ENCODE measurements around the gene IGF2R.

IGF2R gene

DNA sequence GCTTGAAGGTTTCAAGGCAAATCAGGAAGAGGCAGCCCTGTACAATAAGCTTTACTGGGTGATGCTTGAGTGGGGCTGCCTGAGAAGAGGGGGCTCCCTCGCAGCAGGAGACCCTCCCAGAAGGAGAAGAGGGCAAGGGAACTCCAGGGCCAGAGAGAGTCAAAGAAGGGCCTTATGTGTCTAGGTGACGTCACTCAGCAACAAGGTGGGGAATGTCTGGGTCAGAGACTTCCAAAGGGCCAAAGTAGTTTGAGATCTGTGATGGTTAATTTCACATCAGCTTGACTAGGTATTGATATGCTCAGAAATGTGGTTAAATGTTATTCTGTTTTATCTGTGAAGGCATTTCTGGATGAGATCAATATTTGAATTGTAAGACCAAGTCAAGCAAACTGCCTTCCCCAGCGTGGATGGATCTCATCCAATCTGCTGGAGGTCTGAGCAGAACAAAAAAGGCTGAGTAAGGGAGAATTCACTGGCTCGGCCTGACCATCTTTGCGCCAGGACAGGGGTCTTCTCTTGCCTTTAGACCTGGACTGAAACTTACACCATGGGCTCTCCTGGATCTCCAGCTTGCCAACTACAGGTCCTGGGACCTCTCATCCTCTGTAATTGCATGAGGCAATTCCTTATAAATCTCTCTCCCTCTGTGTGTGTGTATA lies 42.2 kb upstream of the IGF2R start:
- Histone ChIP-seq H3K27me3 (replicated peaks; ENCODE audit: insufficient read depth, low read length) (no peaks in the 10 kb centered on the region), H3K36me3 (replicated peaks; ENCODE audit: insufficient read depth, low read length) (no peaks in the 10 kb centered on the region), H3K9me2 (replicated peaks; ENCODE audit: insufficient read depth, low read length) (no peaks in the 10 kb centered on the region), H3K4me3 (ENCODE audit: low read length) (no peak overlapping the region), H4K20me1 (ENCODE audit: insufficient read depth, low read length) (no peaks in the 10 kb centered on the region), H3K79me2 (ENCODE audit: low read length) (no peaks in the 10 kb centered on the region), H2AFZ (ENCODE audit: low read length) (no peak overlapping the region), H3K9me3 (replicated peaks; ENCODE audit: insufficient read depth, low read length) (no peaks in the 10 kb centered on the region), H3K27ac (ENCODE audit: low read length) (no peak overlapping the region), H3F3A (ENCODE audit: insufficient read depth, low read length) (no peaks in the 10 kb centered on the region), H3K9ac (ENCODE audit: low read length) (no peak overlapping the region), H3K4me1 (ENCODE audit: low read length) (no peaks in the 10 kb centered on the region), H3K4me2 (ENCODE audit: low read depth, low read length) (no peak overlapping the region)
- DNase-seq = no peak
- TF ChIP-seq EZH2phosphoT487 (IDR thresholded peaks at IDR 0.05; ENCODE audit: low read length) (no peak), EZH2 (optimal IDR thresholded peaks at IDR 0.05; ENCODE audit: low read depth, low read length) (no peak)
- TF ChIP-seq, protein P1, sequence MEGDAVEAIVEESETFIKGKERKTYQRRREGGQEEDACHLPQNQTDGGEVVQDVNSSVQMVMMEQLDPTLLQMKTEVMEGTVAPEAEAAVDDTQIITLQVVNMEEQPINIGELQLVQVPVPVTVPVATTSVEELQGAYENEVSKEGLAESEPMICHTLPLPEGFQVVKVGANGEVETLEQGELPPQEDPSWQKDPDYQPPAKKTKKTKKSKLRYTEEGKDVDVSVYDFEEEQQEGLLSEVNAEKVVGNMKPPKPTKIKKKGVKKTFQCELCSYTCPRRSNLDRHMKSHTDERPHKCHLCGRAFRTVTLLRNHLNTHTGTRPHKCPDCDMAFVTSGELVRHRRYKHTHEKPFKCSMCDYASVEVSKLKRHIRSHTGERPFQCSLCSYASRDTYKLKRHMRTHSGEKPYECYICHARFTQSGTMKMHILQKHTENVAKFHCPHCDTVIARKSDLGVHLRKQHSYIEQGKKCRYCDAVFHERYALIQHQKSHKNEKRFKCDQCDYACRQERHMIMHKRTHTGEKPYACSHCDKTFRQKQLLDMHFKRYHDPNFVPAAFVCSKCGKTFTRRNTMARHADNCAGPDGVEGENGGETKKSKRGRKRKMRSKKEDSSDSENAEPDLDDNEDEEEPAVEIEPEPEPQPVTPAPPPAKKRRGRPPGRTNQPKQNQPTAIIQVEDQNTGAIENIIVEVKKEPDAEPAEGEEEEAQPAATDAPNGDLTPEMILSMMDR (IDR thresholded peaks at IDR 0.05; ENCODE audit: low read length) = no peak

DNA sequence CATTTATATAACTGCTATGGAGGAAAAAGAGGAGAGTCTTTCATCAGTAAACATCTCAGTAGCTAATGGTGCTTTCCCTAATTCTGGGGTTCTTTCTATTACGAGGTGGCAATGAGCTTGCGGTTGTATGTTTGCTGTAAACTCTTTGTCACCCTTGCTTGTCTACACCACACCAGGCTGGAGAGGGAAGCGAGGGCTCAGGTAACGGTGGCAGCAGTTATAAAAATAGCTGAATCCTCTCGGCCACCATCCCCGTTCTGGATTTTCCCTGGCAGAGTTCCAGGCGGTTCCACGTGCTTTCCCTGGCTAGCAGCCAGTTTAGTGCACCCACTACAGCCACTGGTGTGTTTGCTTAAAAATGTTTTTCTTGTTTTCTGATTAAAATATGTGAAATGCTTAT lies 39.1 kb upstream of the IGF2R start:
- H2AFZ ChIP-seq (ENCODE audit: low read length) = no peak overlapping the region
- no peaks in the 10 kb centered on the region for H3K36me3 ChIP-seq (replicated peaks; ENCODE audit: insufficient read depth, low read length)
- no peaks in the 10 kb centered on the region for H3F3A ChIP-seq (ENCODE audit: insufficient read depth, low read length)
- H3K79me2 ChIP-seq (ENCODE audit: low read length) = no peaks in the 10 kb centered on the region
- no peak overlapping the region for H3K4me2 ChIP-seq (ENCODE audit: low read depth, low read length)
- H3K4me3 ChIP-seq (ENCODE audit: low read length) = no peak overlapping the region
- no peaks in the 10 kb centered on the region for H3K4me1 ChIP-seq (ENCODE audit: low read length)
- TF ChIP-seq EZH2 (optimal IDR thresholded peaks at IDR 0.05; ENCODE audit: low read depth, low read length) (no peak), EZH2phosphoT487 (IDR thresholded peaks at IDR 0.05; ENCODE audit: low read length) (no peak)
- TF ChIP-seq, protein P1 (IDR thresholded peaks at IDR 0.05; ENCODE audit: low read length) = no peak
- no peaks in the 10 kb centered on the region for H4K20me1 ChIP-seq (ENCODE audit: insufficient read depth, low read length)
- no peak for DNase-seq
- no peaks in the 10 kb centered on the region for H3K9me3 ChIP-seq (replicated peaks; ENCODE audit: insufficient read depth, low read length)
- H3K9ac ChIP-seq (ENCODE audit: low read length) = no peak overlapping the region
- no peaks in the 10 kb centered on the region for H3K9me2 ChIP-seq (replicated peaks; ENCODE audit: insufficient read depth, low read length)
- no peaks in the 10 kb centered on the region for H3K27me3 ChIP-seq (replicated peaks; ENCODE audit: insufficient read depth, low read length)
- no peak overlapping the region for H3K27ac ChIP-seq (ENCODE audit: low read length)

DNA sequence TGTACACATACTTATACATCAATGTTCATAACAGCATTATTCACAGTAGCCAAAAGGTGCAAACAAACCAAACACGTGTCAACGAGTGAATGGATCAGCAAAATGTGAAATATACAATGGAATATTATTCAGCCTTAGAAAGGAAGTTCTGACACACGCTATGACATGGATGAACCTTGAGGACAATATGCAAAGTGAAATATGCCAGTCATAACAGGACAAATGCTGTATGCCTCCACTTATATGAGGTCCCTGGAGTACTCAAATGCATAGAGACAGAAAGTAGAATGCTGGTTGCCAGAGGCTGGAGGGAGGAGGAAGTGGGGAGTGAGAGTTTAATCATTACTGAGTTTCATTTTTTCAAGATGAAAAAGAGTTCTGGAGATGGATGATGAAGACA lies 37.8 kb upstream of the IGF2R start:
- H2AFZ ChIP-seq (ENCODE audit: low read length) = no peak overlapping the region

DNA sequence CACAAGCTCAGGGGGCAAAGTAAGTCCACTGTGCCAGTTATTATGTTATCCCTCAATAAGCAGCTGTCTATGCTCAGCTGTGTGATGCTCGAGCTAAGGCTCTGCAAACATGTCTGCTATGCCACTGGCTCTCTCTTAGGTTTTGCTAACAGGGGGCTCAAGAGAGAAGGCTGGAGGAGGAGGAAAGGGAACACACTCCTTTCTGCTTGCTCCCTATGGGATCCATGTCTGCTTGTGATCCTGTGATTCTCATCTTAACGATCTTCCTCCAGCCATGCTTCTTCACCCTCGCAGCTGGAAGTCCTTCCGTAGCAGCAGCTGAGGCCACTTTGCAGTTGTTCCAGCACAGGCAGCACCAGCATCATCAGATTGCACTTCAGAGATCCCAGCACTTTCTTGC lies 37.0 kb upstream of the IGF2R start:
- Histone ChIP-seq H3K9me2 (replicated peaks; ENCODE audit: insufficient read depth, low read length) (no peaks in the 10 kb centered on the region), H2AFZ (ENCODE audit: low read length) (no peak overlapping the region), H3K4me3 (ENCODE audit: low read length) (no peak overlapping the region), H3K27ac (ENCODE audit: low read length) (no peak overlapping the region), H3F3A (ENCODE audit: insufficient read depth, low read length) (no peaks in the 10 kb centered on the region), H3K4me2 (ENCODE audit: low read depth, low read length) (no peak overlapping the region), H3K27me3 (replicated peaks; ENCODE audit: insufficient read depth, low read length) (no peaks in the 10 kb centered on the region), H3K9me3 (replicated peaks; ENCODE audit: insufficient read depth, low read length) (no peaks in the 10 kb centered on the region), H3K4me1 (ENCODE audit: low read length) (no peaks in the 10 kb centered on the region), H3K36me3 (replicated peaks; ENCODE audit: insufficient read depth, low read length) (no peaks in the 10 kb centered on the region), H3K9ac (ENCODE audit: low read length) (no peak overlapping the region), H3K79me2 (ENCODE audit: low read length) (no peaks in the 10 kb centered on the region), H4K20me1 (ENCODE audit: insufficient read depth, low read length) (no peaks in the 10 kb centered on the region)
- TF ChIP-seq EZH2 (optimal IDR thresholded peaks at IDR 0.05; ENCODE audit: low read depth, low read length) = no peak
- no peak for TF ChIP-seq EZH2phosphoT487 (IDR thresholded peaks at IDR 0.05; ENCODE audit: low read length)
- TF ChIP-seq, protein P1 (IDR thresholded peaks at IDR 0.05; ENCODE audit: low read length) = no peak
- no peak for DNase-seq

More for the DNA sequence above, 37.8 kb upstream of the IGF2R start:
- Histone ChIP-seq H3K79me2 (ENCODE audit: low read length) (no peaks in the 10 kb centered on the region), H3K9me3 (replicated peaks; ENCODE audit: insufficient read depth, low read length) (no peaks in the 10 kb centered on the region), H3K9ac (ENCODE audit: low read length) (no peak overlapping the region), H3K27ac (ENCODE audit: low read length) (no peak overlapping the region), H3K9me2 (replicated peaks; ENCODE audit: insufficient read depth, low read length) (no peaks in the 10 kb centered on the region), H3K4me1 (ENCODE audit: low read length) (no peaks in the 10 kb centered on the region), H3K27me3 (replicated peaks; ENCODE audit: insufficient read depth, low read length) (no peaks in the 10 kb centered on the region), H3K4me3 (ENCODE audit: low read length) (no peak overlapping the region), H3K36me3 (replicated peaks; ENCODE audit: insufficient read depth, low read length) (no peaks in the 10 kb centered on the region), H3K4me2 (ENCODE audit: low read depth, low read length) (no peak overlapping the region), H3F3A (ENCODE audit: insufficient read depth, low read length) (no peaks in the 10 kb centered on the region), H4K20me1 (ENCODE audit: insufficient read depth, low read length) (no peaks in the 10 kb centered on the region)
- TF ChIP-seq EZH2phosphoT487 (IDR thresholded peaks at IDR 0.05; ENCODE audit: low read length) = no peak
- no peak for DNase-seq

Measured in MM.1S (cell line).